Stimulated activated CD4-positive, alpha-beta T cell treated with anti-CD3 and anti-CD28 coated beads, Interleukin-2, amount 100 ng/mL, for 48 hours (primary cell): ENCODE results near the gene HES4.
"Not testable (repeated sequence)": the region's sequence is repeated elsewhere in the genome, so short reads cannot be mapped to it uniquely, and the experiment has no call there.

Experiments used
- DNase-seq, 2 donors: peaks; one replicate each; pipeline ENCODE4 v3.0.0-alpha.2; 2020

The HES4 gene

DNA sequence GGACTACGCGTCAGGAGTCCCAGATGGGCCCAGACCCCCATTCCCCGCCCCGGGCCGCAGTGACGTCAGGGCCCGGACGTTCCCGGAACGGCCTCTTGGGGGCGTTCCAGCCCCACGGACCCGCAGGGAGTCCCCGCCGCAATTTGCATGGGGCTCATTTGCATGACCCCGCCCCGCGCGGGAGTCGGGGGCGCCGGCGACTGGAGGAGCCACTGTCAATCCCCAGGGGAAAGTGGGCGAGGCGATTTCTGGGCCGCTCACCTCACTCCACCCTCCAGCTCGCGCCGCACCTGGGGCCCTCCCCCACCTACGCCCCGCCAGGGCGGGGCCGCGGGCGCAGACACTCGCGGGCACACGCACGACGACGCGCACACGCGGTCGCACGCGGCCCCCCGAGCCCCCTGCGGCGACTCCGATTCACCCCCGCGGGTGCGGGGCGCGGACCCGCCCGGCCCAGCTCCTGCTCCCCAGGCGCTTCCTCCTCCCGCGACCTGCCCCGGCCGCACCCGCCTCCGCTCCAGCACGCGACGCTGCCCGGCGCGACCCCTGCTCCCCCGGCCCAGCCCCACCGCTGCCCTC, 33.2 kb upstream of the HES4 start:
- peak; percentile 88 to 93 for DNase-seq

- no peak for DNase-seq
Observed at GRCh38 chr1:1032424-1032823, 32.5 kb upstream of the HES4 start.

DNA sequence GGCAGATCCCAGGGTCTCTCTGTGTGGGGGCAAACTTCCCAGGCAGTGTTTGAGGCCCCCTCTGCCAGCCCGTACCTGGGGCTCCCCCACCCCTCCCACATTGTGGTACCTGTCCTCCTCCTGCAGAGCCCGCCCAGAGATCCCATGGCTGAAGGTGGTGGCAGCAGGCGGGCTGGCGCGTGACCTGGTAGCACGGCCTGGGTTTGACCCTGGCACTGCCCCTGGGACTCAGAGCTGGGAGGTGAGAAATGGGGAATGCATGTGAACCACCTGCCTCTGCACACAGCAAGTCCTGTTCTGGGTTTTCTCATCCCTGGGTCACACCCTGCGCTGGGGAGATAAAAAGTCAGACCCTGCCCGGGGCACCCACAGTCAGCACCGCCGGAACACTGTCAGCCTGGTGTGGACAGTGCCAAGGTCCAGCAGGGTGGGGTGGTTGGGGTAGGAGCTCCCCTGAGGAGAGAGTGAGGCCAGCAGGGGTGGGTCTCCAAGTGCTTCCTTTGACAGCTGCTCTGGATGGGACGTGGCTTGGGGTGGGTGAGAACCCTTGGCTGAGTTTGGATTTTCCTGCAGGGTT, 31.9 kb upstream of the HES4 start:
- no peak for DNase-seq

DNA sequence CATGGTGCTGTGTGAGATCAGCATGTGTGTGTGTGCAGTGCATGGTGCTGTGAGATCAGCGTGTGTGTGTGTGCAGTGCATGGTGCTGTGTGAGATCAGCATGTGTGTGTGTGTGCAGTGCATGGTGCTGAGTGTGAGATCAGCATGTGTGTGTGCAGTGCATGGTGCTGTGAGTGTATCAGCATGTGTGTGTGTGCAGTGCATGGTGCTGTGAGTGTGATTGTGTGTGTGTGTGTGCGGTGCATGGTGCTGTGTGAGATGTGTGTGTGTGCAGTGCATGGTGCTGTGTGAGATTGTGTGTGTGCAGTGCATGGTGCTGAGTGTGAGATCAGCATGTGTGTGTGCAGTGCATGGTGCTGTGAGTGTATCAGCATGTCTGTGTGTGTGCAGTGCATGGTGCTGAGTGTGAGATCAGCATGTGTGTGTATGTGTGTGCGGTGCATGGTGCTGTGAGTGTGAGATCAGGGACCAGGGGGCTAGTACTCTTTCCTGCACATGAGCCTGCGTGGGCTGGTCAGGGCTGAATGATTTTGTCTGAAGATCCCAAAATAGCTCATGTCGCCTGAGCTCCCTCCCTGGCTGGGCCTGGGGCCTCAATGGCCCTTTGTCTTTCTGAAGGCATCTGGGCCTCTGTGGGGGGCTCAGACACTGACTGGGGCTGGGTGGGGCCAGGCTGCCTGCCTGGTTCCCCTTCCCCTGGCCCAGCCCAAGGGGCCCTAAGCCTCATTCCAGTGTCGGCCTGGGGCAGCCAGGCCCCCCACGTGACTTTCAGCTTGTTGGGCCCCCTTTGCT, 31.2 kb upstream of the HES4 start:
- not testable (repeated sequence) for DNase-seq

DNA sequence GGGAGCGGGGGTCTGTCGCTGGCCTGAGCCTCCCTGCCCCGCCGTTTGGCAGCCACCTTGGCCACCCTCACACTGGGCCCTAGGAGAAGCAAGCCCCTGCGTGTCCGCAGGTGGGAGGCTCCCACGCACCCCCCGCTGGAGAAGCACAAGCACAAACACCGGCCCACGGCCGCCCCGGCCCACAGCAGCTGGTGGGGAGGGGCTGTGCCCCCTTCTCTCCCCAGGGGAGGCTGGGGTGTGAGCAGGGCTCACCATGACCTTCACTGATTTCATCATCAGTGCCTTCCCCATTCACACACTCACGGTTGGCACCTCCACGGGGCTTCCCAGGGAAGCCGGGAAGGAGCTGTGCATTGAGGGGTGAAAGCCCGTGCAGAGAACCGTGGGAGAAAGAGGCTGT, 27.9 kb upstream of the HES4 start:
- no peak for DNase-seq

- no peak for DNase-seq
Observed at GRCh38 chr1:1026599-1027413, 26.9 kb upstream of the HES4 start.

GRCh38 chr1:1025730-1026129, 25.8 kb upstream of the HES4 start:
- no peak for DNase-seq

DNA sequence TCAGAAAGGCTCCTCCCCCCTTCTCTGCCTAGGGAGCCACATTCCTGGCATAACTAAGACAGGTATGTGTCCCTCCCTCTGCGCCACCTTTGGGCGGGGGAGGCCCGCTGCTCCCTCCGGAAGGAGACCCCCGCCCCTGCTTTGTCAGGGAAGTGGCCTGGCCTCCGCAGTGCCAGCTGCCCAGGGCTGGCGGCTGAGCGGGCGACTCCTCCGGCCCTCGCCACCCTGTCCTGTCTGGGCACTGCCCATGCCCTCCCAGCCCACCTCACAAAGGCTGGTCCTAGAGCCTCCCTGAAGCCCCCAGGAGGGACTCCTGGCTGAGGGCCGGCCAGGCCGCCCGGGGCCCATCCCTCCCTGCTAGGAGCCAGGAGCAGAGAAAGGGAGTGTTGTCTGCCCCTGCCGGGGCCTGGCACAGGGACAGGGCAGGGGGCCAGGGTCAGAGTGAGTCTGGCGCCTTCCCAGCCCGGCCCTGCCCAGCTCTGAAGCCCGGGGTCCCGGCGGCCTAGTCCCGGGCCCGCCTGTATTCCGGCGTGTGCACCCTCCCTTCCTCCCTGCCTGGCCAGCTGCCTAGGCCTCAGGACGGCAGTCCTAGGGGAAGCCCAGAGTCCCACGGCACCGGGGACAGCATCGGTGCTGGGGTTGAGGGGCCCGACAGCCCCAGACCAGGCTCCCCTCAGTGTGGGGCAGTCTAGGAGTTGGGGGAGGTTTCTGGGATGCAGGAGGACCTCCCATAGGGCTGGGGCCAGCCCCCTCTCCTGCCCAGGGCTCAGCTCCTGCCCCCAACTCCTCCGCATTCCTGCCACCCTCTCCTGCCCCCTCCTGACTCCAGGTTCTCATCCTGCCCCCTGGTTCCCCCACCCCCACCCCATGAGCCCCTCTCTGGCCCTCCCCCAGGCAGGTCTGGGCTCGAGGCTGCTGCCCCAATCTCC, 25.1 kb upstream of the HES4 start:
- DNase-seq: no peak

GRCh38 chr1:1024149-1024770, 24.4 kb upstream of the HES4 start:
- no peak for DNase-seq

GRCh38 chr1:1023700-1024099, 23.8 kb upstream of the HES4 start:
- no peak for DNase-seq

- DNase-seq: no peak
Observed at GRCh38 chr1:1022302-1023009, 22.6 kb upstream of the HES4 start.

GRCh38 chr1:1021920-1022259, 22.0 kb upstream of the HES4 start:
- no peak for DNase-seq

DNA sequence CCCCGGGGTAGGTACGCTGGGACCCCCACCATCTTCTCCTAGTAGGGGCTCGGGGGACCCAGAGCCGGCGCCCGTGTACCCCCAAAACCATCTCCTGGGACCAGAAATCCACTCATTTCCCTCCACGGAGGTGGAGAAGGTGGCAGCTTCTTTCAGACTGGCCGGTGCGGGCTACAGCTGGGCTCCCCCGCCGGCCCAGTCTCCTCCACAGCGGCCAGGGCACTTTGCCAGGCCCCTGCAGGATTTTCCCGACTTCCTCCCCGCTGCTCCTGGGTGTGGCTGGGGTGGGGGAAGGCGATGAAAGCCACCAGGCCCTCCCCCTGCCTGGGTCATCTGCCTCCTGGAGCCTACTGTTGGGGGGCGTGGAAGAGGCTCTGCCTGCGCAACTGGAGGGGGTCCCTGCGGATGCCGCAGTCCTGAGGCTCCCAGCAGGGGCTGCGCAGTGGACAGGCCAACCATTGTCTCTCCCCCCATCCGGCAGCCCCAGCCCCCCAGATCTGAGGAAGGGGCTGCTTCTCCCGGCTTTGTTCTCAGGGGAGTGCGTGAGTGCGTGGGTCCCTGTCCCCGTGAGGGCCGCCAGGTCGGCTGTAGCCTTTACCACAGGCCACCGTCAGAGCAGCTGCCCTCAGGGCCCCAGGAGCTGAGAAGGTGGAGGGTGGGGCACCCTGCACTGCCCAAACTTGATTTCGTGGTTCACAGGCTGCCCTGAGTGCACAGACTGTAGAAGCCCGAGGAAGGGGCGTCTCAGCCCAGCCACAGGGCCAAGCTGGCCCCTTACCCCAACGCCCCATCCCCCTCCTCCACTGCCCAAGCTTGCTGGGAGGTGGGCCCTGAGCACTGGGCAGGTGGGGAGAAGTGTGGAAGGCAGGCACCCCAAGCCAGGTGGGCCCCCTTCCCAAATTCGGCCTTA, 21.4 kb upstream of the HES4 start:
- DNase-seq: no peak

GRCh38 chr1:1020415-1021009, 20.6 kb upstream of the HES4 start:
- DNase-seq: no peak

- DNase-seq: no peak
Observed at GRCh38 chr1:1020000-1020404, 20.1 kb upstream of the HES4 start, which contains the start of gene AGRN. AGRN (plus strand) TSS chr1:1020120; CDS start chr1:1020173, 53 bp downstream.

GRCh38 chr1:1019122-1019999, 19.5 kb upstream of the HES4 start:
- DNase-seq: peak; percentile 74 to 85

DNA sequence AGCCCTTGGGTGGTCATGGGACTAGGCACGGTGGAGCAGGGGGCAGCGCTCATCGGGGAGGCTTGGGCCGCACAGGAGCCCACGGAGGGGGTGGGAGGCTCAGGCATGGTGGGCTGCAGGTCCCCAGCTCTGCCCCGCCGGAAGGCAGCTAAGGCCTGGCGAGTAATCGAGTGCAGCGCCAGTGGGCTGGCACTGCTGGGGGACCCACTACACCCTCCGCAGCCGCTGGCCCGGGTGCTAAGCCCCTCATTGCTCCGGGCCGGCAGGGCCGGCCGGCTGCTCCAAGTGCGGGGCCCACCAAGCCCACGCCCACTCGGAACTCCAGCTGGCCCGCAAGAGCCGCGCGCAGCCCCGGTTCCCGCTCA, 18.4 kb upstream of the HES4 start:
- not testable (repeated sequence) for DNase-seq
